Osteocyte (in vitro differentiated cells): ENCODE data around the gene LKAAEAR1. TPM values are rescaled to one million over a fixed set of nuclear protein-coding genes. Genes with fewer than 3 reads are reported as not detected.
A peak's percentile ranks its signal among the peaks of the same experiment; 100 is the strongest.

Source experiments
- DNase-seq: peaks from one replicate; pipeline ENCODE4 v3.0.0; 2021; ENCODE audit warnings: mixed read lengths; ENCODE audit not compliant: unreplicated experiment; ENCODE audit errors: extremely low spot score
- H3K27ac Mint-ChIP-seq: one replicate; pipeline ENCODE4 v1.8.0; 2021; ENCODE audit warnings: mild to moderate bottlenecking, mixed read lengths; ENCODE audit not compliant: unreplicated experiment
- H3K27me3 Mint-ChIP-seq: one replicate; pipeline ENCODE4 v1.8.0; 2021; ENCODE audit warnings: mixed read lengths; ENCODE audit not compliant: unreplicated experiment
- H3K36me3 Mint-ChIP-seq: one replicate; pipeline ENCODE4 v1.8.0; 2021; ENCODE audit warnings: mixed read lengths; ENCODE audit not compliant: unreplicated experiment
- H3K4me1 Mint-ChIP-seq: one replicate; pipeline ENCODE4 v1.8.0; 2021; ENCODE audit warnings: mixed read lengths; ENCODE audit not compliant: unreplicated experiment
- H3K4me3 Mint-ChIP-seq: one replicate; pipeline ENCODE4 v1.8.0; 2021; ENCODE audit warnings: mild to moderate bottlenecking, moderate library complexity, mixed read lengths; ENCODE audit not compliant: unreplicated experiment
- H3K9me3 Mint-ChIP-seq: one replicate; pipeline ENCODE4 v1.8.0; 2021; ENCODE audit warnings: mixed read lengths; ENCODE audit not compliant: unreplicated experiment
- total RNA-seq: library from RNA; stranded (reverse); gene quantifications from 2 replicates; pipeline ENCODE4 v1.2.1, GENCODE V29; 2021
- TF ChIP-seq, protein P1 (sequence below): fragments of 200-600 bp; sonication (generic); IDR thresholded peaks from 2 replicates; pipeline ENCODE4 v1.5.0; 2021; ENCODE audit warnings: antibody characterized with exemption, mild to moderate bottlenecking, moderate library complexity

LKAAEAR1 gene
- total RNA-seq, 1 donor from 2014 or later: not detected

GRCh38 chr20:64055396-64055892, 28.8 kb downstream of the LKAAEAR1 start:
- Mint-ChIP-seq H3K4me3 (no peak overlapping the region), H3K27me3 (no peaks in the 10 kb centered on the region), H3K36me3 (no peaks in the 10 kb centered on the region), H3K27ac (peak overlapping the region; percentile 64), H3K4me1 (peaks cover 49% of the 10 kb centered on the region), H3K9me3 (no peaks in the 10 kb centered on the region)
- DNase-seq: no peak
- TF ChIP-seq, protein P1, sequence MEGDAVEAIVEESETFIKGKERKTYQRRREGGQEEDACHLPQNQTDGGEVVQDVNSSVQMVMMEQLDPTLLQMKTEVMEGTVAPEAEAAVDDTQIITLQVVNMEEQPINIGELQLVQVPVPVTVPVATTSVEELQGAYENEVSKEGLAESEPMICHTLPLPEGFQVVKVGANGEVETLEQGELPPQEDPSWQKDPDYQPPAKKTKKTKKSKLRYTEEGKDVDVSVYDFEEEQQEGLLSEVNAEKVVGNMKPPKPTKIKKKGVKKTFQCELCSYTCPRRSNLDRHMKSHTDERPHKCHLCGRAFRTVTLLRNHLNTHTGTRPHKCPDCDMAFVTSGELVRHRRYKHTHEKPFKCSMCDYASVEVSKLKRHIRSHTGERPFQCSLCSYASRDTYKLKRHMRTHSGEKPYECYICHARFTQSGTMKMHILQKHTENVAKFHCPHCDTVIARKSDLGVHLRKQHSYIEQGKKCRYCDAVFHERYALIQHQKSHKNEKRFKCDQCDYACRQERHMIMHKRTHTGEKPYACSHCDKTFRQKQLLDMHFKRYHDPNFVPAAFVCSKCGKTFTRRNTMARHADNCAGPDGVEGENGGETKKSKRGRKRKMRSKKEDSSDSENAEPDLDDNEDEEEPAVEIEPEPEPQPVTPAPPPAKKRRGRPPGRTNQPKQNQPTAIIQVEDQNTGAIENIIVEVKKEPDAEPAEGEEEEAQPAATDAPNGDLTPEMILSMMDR: no peak

DNA sequence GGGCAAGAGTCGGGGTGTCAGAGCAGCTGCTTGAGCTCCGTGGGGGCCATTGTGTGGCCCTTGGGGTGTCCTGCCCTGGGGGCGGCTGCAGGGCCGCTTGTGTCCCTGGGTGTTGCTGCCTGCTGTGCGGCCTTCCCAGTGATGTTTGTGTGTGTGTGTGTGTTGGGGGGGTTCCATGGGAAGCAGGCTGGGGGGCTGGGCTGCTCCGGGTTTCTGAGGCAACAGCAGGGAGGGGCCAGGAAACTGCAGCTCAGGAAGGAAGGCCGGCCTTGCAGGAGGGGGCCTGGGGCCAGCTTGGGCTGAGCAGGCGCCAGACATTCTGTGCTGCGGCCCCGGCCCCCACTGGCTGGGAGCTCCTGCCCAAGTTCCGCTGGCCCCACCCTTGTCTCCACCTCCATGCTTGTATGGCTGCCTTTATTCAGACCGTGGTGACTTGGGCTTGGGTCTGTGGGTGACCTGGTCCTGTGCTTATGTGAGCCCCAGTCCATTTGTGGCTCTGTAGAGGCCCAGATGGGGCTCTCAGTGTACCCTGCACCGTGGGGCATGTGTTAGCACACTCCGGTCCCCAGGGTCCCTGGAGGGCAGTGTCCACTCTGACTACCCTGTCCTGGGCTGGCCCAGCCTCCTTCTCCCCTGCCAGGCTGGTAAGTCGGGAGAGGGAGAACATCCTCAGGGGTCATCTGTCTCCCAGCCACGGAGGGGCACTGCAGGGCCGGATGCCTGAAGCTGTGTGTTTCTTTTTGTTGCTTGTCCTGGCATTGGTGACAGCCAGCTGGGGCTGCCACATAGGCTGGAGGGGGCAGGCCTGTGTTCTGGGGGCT, 30.1 kb downstream of the LKAAEAR1 start:
- TF ChIP-seq, protein P1: peak; percentile 47
- Mint-ChIP-seq H3K4me1 (peaks cover 48% of the 10 kb centered on the region), H3K4me3 (peak overlapping the region; percentile 29), H3K36me3 (no peaks in the 10 kb centered on the region), H3K27me3 (no peaks in the 10 kb centered on the region), H3K27ac (peak overlapping the region; percentile 78), H3K9me3 (no peaks in the 10 kb centered on the region)
- DNase-seq: no peak

- Mint-ChIP-seq H3K4me3 (no peak overlapping the region), H3K4me1 (peaks cover 44% of the 10 kb centered on the region), H3K9me3 (no peaks in the 10 kb centered on the region), H3K36me3 (no peaks in the 10 kb centered on the region), H3K27ac (no peak overlapping the region), H3K27me3 (no peaks in the 10 kb centered on the region)
- TF ChIP-seq, protein P1: no peak
- DNase-seq: no peak
Observed at GRCh38 chr20:64052987-64053840, 31.0 kb downstream of the LKAAEAR1 start.

GRCh38 chr20:64052326-64052722, 31.9 kb downstream of the LKAAEAR1 start:
- no peak overlapping the region for H3K27ac Mint-ChIP-seq
- H3K27me3 Mint-ChIP-seq: no peaks in the 10 kb centered on the region
- TF ChIP-seq, protein P1: no peak
- H3K36me3 Mint-ChIP-seq: no peaks in the 10 kb centered on the region
- H3K4me1 Mint-ChIP-seq: peaks cover 35% of the 10 kb centered on the region
- no peak overlapping the region for H3K4me3 Mint-ChIP-seq
- H3K9me3 Mint-ChIP-seq: no peaks in the 10 kb centered on the region
- no peak for DNase-seq
